OCI-LY3 (cell line): ENCODE measurements around the gene PTGER2.

Experiments used
- H2AFZ ChIP-seq: fragments of 200-600, 300-600 bp; shearing (Covaris generic); 2 replicates; pipeline ENCODE4 v1.6.0; 2014; ENCODE audit warnings: antibody characterized with exemption, low read depth, low read length
- H3K27ac ChIP-seq: fragments of 200-600, 300-600 bp; sonication (generic); 2 replicates; pipeline ENCODE4 v1.5.1; 2014; ENCODE audit warnings: mild to moderate bottlenecking, low read length, moderate library complexity, mixed read lengths
- H3K27me3 ChIP-seq: fragments of 200-600, 300-600 bp; sonication (generic); 2 replicates; pipeline ENCODE4 v1.6.1; 2014; ENCODE audit warnings: low read depth, low read length, mixed read lengths
- H3K36me3 ChIP-seq: fragments of 200-600, 300-600 bp; sonication (generic); replicated peaks from 2 replicates; pipeline ENCODE3; 2014; ENCODE audit warnings: low read depth, low read length, mixed read lengths
- H3K4me1 ChIP-seq: fragments of 300-600, 200-600 bp; sonication (generic); 2 replicates; pipeline ENCODE4 v1.6.1; 2014; ENCODE audit warnings: low read length, mixed read lengths
- H3K4me2 ChIP-seq: fragments of 200-600, 300-600 bp; sonication (generic); 2 replicates; pipeline ENCODE4 v1.6.1; 2014; ENCODE audit warnings: low read length, mixed read lengths
- H3K4me3 ChIP-seq: fragments of 300-600, 200-600 bp; sonication (generic); 2 replicates; pipeline ENCODE4 v1.5.1; 2014; ENCODE audit warnings: antibody characterized with exemption, mild to moderate bottlenecking, low read length, moderate library complexity
- H3K79me2 ChIP-seq: fragments of 300-600, 200-600 bp; shearing (Covaris generic); 2 replicates; pipeline ENCODE4 v1.6.1; 2014; ENCODE audit warnings: mild to moderate bottlenecking, low read length, mixed read lengths
- H3K9ac ChIP-seq: fragments of 300-600, 200-600 bp; shearing (Covaris generic); 2 replicates; pipeline ENCODE4 v1.6.0; 2014; ENCODE audit warnings: mild to moderate bottlenecking, low read length, moderate library complexity
- H3K9me3 ChIP-seq: fragments of 200-600, 300-600 bp; shearing (Covaris generic); 2 replicates; pipeline ENCODE4 v1.6.1; 2014; ENCODE audit warnings: low read length, mixed read lengths; ENCODE audit not compliant: insufficient read depth
- H4K20me1 ChIP-seq: fragments of 200-600, 300-600 bp; sonication (generic); 2 replicates; pipeline ENCODE4 v1.6.1; 2016; ENCODE audit warnings: low read length, mixed read lengths; ENCODE audit not compliant: insufficient read depth
- EZH2phosphoT487 ChIP-seq: fragments of 200-600 bp; shearing (Covaris generic); IDR thresholded peaks from 2 replicates; pipeline ENCODE4 v1.6.1; 2018; ENCODE audit warnings: antibody characterized with exemption, mixed run types, low read depth
- TF ChIP-seq, protein P1 (sequence below): fragments of 200-600, 300-600 bp; sonication (generic); IDR thresholded peaks from 2 replicates; pipeline ENCODE4 v1.5.1; 2014; ENCODE audit warnings: antibody characterized with exemption, low read length, low read depth

The PTGER2 gene

DNA sequence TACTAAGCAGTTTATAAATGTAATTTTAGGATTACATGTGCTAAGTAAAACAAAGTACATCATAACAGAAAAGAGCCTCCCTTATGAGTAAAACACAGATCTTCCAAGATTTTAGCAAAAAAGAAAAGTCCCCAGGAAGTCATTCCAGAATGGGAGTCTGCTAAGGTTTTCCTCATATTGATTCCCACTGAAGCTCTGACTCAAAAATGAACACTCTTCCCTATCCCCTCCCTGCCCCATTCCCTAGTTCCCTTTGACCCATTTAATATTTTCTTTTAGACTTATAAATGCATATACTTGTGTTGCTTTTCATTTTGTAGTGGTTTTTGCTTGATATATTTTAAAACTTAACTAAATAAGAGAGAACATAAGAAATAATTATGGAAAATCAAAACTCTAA is 40.1 kb downstream of the PTGER2 start:
- no peak overlapping the region for H2AFZ ChIP-seq
- H3K27ac ChIP-seq = no peak overlapping the region
- peaks cover 20% of the 10 kb centered on the region for H4K20me1 ChIP-seq
- H3K4me1 ChIP-seq = peaks cover 19% of the 10 kb centered on the region
- H3K27me3 ChIP-seq = peaks cover 79% of the 10 kb centered on the region
- H3K4me2 ChIP-seq = no peak overlapping the region
- no peaks in the 10 kb centered on the region for H3K36me3 ChIP-seq
- no peak overlapping the region for H3K4me3 ChIP-seq
- no peak overlapping the region for H3K9ac ChIP-seq
- H3K79me2 ChIP-seq = no peaks in the 10 kb centered on the region
- no peaks in the 10 kb centered on the region for H3K9me3 ChIP-seq
- TF ChIP-seq EZH2phosphoT487 = no peak
- TF ChIP-seq, protein P1, sequence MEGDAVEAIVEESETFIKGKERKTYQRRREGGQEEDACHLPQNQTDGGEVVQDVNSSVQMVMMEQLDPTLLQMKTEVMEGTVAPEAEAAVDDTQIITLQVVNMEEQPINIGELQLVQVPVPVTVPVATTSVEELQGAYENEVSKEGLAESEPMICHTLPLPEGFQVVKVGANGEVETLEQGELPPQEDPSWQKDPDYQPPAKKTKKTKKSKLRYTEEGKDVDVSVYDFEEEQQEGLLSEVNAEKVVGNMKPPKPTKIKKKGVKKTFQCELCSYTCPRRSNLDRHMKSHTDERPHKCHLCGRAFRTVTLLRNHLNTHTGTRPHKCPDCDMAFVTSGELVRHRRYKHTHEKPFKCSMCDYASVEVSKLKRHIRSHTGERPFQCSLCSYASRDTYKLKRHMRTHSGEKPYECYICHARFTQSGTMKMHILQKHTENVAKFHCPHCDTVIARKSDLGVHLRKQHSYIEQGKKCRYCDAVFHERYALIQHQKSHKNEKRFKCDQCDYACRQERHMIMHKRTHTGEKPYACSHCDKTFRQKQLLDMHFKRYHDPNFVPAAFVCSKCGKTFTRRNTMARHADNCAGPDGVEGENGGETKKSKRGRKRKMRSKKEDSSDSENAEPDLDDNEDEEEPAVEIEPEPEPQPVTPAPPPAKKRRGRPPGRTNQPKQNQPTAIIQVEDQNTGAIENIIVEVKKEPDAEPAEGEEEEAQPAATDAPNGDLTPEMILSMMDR = no peak

DNA sequence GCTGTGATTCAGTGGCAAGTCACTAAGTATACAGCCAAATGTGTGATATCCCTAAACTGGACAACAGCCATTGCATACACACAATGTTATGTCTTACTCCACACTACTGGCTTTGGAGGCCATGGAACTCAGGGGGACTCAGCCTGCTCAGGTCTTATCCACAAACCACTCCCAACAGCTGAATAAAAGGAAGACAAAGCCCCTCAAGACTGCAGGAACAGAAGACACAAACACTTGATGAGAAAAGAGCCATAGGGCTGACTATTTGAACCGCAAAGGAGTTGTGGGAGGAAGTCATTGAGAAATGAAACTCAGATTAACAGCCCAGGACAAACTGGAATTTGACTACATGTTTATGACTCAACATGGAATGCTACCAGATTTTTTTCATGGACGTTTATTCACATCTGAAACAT is 40.9 kb downstream of the PTGER2 start:
- no peaks in the 10 kb centered on the region for H3K79me2 ChIP-seq
- no peak overlapping the region for H2AFZ ChIP-seq
- no peak overlapping the region for H3K4me3 ChIP-seq
- H3K36me3 ChIP-seq = no peaks in the 10 kb centered on the region
- peaks cover 79% of the 10 kb centered on the region for H3K27me3 ChIP-seq
- peaks cover 19% of the 10 kb centered on the region for H3K4me1 ChIP-seq
- no peak overlapping the region for H3K27ac ChIP-seq
- H3K9me3 ChIP-seq = no peaks in the 10 kb centered on the region
- H3K4me2 ChIP-seq = no peak overlapping the region
- TF ChIP-seq, protein P1 = no peak
- no peak for TF ChIP-seq EZH2phosphoT487
- peaks cover 20% of the 10 kb centered on the region for H4K20me1 ChIP-seq
- no peak overlapping the region for H3K9ac ChIP-seq

DNA sequence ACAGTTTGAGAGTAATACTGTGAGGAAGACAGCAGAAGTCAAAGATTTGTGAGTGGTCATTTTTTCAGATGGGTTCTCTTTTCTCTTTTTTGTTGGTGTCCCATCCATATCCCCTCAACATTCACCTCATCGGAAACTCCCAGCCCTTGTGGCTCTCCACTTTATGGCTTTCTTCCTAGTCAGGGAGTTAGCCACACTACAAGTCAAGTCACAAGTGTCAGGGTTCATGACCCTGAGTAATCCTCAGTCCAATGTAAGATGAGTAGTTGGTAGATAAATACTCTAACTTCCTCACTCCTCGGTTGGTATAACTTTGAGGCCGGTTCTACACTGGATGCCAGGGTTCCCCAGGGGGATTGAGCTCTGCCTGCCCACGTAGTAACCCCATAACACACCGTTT is 41.4 kb downstream of the PTGER2 start:
- Histone ChIP-seq H3K79me2 (no peaks in the 10 kb centered on the region), H3K4me1 (peaks cover 19% of the 10 kb centered on the region), H3K36me3 (no peaks in the 10 kb centered on the region), H3K4me3 (no peak overlapping the region), H3K27me3 (peaks cover 78% of the 10 kb centered on the region), H3K9me3 (no peaks in the 10 kb centered on the region), H3K27ac (no peak overlapping the region), H2AFZ (no peak overlapping the region), H4K20me1 (peaks cover 20% of the 10 kb centered on the region), H3K4me2 (no peak overlapping the region), H3K9ac (no peak overlapping the region)
- TF ChIP-seq EZH2phosphoT487 = no peak
- TF ChIP-seq, protein P1 = no peak

DNA sequence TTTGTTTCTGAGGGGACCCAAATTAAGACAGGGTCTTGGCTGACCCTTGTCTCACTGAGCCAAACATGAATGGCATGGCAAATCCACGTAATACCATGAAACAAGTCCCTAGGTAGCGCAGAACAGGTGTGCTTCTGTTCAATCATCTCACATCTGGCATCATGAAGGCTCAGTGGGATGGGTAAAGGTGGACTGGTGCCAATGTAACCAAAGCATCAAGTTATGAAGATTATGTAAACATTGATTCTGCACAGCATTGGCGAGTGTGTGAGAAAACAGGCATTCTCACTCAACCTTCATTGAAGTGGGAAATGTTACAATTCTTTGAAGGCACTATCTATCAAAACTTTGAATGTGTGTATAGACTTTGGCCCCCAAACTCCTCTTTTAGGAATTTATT is 41.9 kb downstream of the PTGER2 start:
- Histone ChIP-seq H2AFZ (no peak overlapping the region), H3K36me3 (no peaks in the 10 kb centered on the region), H3K4me2 (no peak overlapping the region), H3K79me2 (no peaks in the 10 kb centered on the region), H3K9me3 (no peaks in the 10 kb centered on the region), H3K27me3 (peaks cover 78% of the 10 kb centered on the region), H3K27ac (no peak overlapping the region), H3K9ac (no peak overlapping the region), H4K20me1 (peaks cover 16% of the 10 kb centered on the region), H3K4me3 (no peak overlapping the region), H3K4me1 (peaks cover 19% of the 10 kb centered on the region)
- TF ChIP-seq EZH2phosphoT487 = no peak
- TF ChIP-seq, protein P1 = no peak
